A549 (cell line): ENCODE data around the gene NNAT. TPM values are rescaled to one million over a fixed set of nuclear protein-coding genes. Genes with fewer than 3 reads are reported as not detected.

Experiments
- ATAC-seq, 2 experiments: fragments of 200-7000 bp in 1 of 2; fragments of >200 bp in 1 of 2; cut with Nextera tagmentation in 1 of 2; cut with Tn5 transposase in 1 of 2; 3 replicates each; pipeline versions ENCODE4 v1.8.0 to v1.9.1; 2018 to 2020; ENCODE audit warnings: mild to moderate bottlenecking in 1 of 2, moderate library complexity in 1 of 2
- CTCF ChIA-PET: fragments of 300-600 bp; sonication (Branson Sonifier 250); formaldehyde crosslinking; extraction: SDS; loops from one replicate; lab custom pipeline; 2021; ENCODE audit warnings: antibody characterized with exemption, inconsistent platforms; lab: Yijun Ruan, JAX
- POLR2A ChIA-PET: fragments of 350-600 bp; formaldehyde crosslinking; extraction: SDS; loops from one replicate; lab custom pipeline; 2021; ENCODE audit warnings: antibody characterized with exemption, inconsistent platforms; lab: Yijun Ruan, JAX
- DNase-seq, 2 experiments: peaks; one replicate each; pipeline versions ENCODE4 v3.0.0 to v3.0.0-alpha.2; 2011 to 2016; ENCODE audit warnings: low read depth in 1 of 2, low spot score in 1 of 2
- FAIRE-seq: peaks from 2 replicates; lab custom pipeline; 2011; peaks lifted over from hg19 to GRCh38; lab: Jason Lieb, UNC
- H3K27ac ChIP-seq, 2 experiments: fragments of >200 bp; sonication (Bioruptor Twin); formaldehyde crosslinking; 3 replicates each; pipeline ENCODE4 v1.5.1; 2016 to 2017
- H3K4me1 ChIP-seq: fragments of >200 bp; sonication (Bioruptor Twin); formaldehyde crosslinking; 3 replicates; pipeline ENCODE4 v1.6.1; 2016
- H3K4me2 ChIP-seq: fragments of >200 bp; sonication (Bioruptor Twin); formaldehyde crosslinking; 3 replicates; pipeline ENCODE4 v1.6.1; 2016
- H3K4me3 ChIP-seq: fragments of >200 bp; sonication (Bioruptor Twin); formaldehyde crosslinking; 3 replicates; pipeline ENCODE4 v1.5.1; 2016
- H3K9me3 ChIP-seq: fragments of >200 bp; sonication (Bioruptor Twin); formaldehyde crosslinking; 3 replicates; pipeline ENCODE4 v1.6.1; 2016
- CHD4 ChIP-seq: fragments of 200-600 bp; sonication (generic); IDR thresholded peaks from 2 replicates; pipeline ENCODE4 v1.6.1; 2016; ENCODE audit warnings: antibody characterized with exemption, mild to moderate bottlenecking, borderline replicate concordance
- EP300 ChIP-seq, 2 experiments: fragments of >200 bp; sonication (Bioruptor Twin); formaldehyde crosslinking; IDR thresholded peaks; 2 replicates in 1 of 2; 3 replicates in 1 of 2; pipeline ENCODE4 v1.6.1; 2016 to 2017
- FOSB ChIP-seq: fragments of 250-450 bp; sonication (Bioruptor Pico); IDR thresholded peaks from 2 replicates; pipeline ENCODE4 v1.5.0; 2020; ENCODE audit warnings: mild to moderate bottlenecking, moderate library complexity
- FOSL2 ChIP-seq, 2 experiments: fragments of 450-650 bp in 1 of 2; fragments of >200 bp in 1 of 2; sonication (Bioruptor Twin) in 1 of 2; formaldehyde crosslinking; IDR thresholded peaks; 2 replicates each; pipeline versions ENCODE4 v1.5.0 to v1.6.1; 2016 to 2020; ENCODE audit warnings: mild to moderate bottlenecking in 1 of 2, moderate library complexity in 1 of 2
- HOXB13 ChIP-seq: fragments of 250-450 bp; sonication (Bioruptor Pico); IDR thresholded peaks from 2 replicates; pipeline ENCODE4 v1.5.0; 2020; ENCODE audit warnings: low read depth, mild to moderate bottlenecking, moderate library complexity
- JUNB ChIP-seq: fragments of >200 bp; sonication (Bioruptor Twin); formaldehyde crosslinking; IDR thresholded peaks from 2 replicates; pipeline ENCODE4 v1.6.1; 2016
- MAZ ChIP-seq: fragments of 150-350 bp; IDR thresholded peaks from 2 replicates; pipeline ENCODE4 v1.6.1; 2014; ENCODE audit warnings: antibody characterized with exemption, low read depth, low read length, borderline replicate concordance
- RAD21 ChIP-seq, 2 experiments: fragments of >200 bp in 1 of 2; sonication (Bioruptor Twin) in 1 of 2; formaldehyde crosslinking in 1 of 2; IDR thresholded peaks in 1 of 2; conservative IDR thresholded peaks in 1 of 2; 2 replicates in 1 of 2; 3 replicates in 1 of 2; pipeline ENCODE4 v1.6.1; 2012 to 2018; ENCODE audit warnings: inconsistent platforms in 1 of 2
- RCOR1 ChIP-seq: fragments of 150-350 bp; IDR thresholded peaks from 2 replicates; pipeline ENCODE4 v1.6.1; 2014; ENCODE audit warnings: antibody characterized with exemption, low read length, low read depth
- TFCP2L1 ChIP-seq: fragments of 250-450 bp; sonication (Bioruptor Pico); IDR thresholded peaks from 2 replicates; pipeline ENCODE4 v1.5.0; 2021; ENCODE audit warnings: mild to moderate bottlenecking
- ZNF302 ChIP-seq: fragments of 250-450 bp; sonication (Bioruptor Pico); IDR thresholded peaks from 2 replicates; pipeline ENCODE4 v1.9.0; 2021; ENCODE audit warnings: inconsistent platforms, mild to moderate bottlenecking, moderate library complexity
- WGBS: methylation state at CpG from one replicate; pipeline ENCODE4 v1.1.6; 2017; ENCODE audit errors: missing lambda C conversion rate; 5-methylcytosine and 5-hydroxymethylcytosine counted together
- polyA plus RNA-seq, 4 experiments: library from polyadenylated mRNA; depleted of rRNA in 3 of 4; stranded (reverse); fragments of >200 nt; fragmentation: RNase III in 1 of 4; extraction: RNeasy Plus Mini Kit Qiagen cat#74134 plus additional on column Dnase treatment in 1 of 4; gene quantifications; 2 replicates in 3 of 4; 3 replicates in 1 of 4; pipeline ENCODE4 v1.2.3, GENCODE V29; 2011 to 2017
- TF ChIP-seq, protein P1 (sequence below): IDR thresholded peaks from 2 replicates; pipeline ENCODE4 v1.6.1; 2012; ENCODE audit warnings: low read depth, borderline replicate concordance
- TF ChIP-seq, protein P2 (sequence below): fragments of 250-450 bp; sonication (Bioruptor Pico); IDR thresholded peaks from 2 replicates; pipeline ENCODE4 v1.5.0; 2021; ENCODE audit warnings: mild to moderate bottlenecking, moderate library complexity, borderline replicate concordance
- TF ChIP-seq, protein P3 (sequence below): fragments of >200 bp; sonication (Bioruptor Twin); formaldehyde crosslinking; IDR thresholded peaks from 3 replicates; pipeline ENCODE4 v1.6.1; 2016
- TF ChIP-seq, protein P4 (sequence below): IDR thresholded peaks from 2 replicates; pipeline ENCODE4 v1.6.1; 2012
- TF ChIP-seq, protein P5 (sequence below): fragments of 250-450 bp; sonication (Bioruptor Pico); IDR thresholded peaks from 2 replicates; pipeline ENCODE4 v1.5.0; 2020; ENCODE audit warnings: low read depth, mild to moderate bottlenecking, moderate library complexity
- TF ChIP-seq, protein P6 (sequence below): fragments of 150-350 bp; IDR thresholded peaks from 2 replicates; pipeline ENCODE4 v1.6.1; 2014; ENCODE audit warnings: low read depth, mild to moderate bottlenecking, low read length
- TF ChIP-seq, protein P7 (sequence below): fragments of 200-600 bp; sonication (generic); IDR thresholded peaks from 2 replicates; pipeline ENCODE4 v1.6.1; 2016; ENCODE audit warnings: antibody characterized with exemption, mild to moderate bottlenecking, moderate library complexity

Gene NNAT
- polyA plus RNA-seq, 2 of the 4 experiments (the other 2 are of a cell fraction): not detected

DNA sequence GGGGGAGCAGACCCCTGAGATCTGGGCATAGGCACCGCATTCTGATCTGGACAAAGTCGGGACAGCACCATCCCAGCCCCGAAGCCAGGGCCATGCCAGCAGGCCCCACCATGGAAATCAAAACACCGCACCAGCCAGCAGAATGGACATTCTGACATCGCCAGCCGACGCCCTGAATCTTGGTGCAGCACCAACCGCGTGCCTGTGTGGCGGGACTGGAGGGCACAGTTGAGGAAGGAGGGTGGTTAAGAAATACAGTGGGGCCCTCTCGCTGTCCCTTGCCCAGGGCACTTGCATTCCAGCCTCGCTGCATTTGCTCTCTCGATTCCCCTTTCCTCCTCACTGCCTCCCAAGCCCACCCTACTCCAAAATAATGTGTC is 2.0 kb downstream of the NNAT start:
- CTCF ChIA-PET: interaction anchor here (1.2 to 1.9 kb wide), 3 partner anchors 10 to 254 kb away, joined by 3 to 8 read pairs (median 5); no protein-coding TSS in a partner anchor
- TF ChIP-seq, protein P1, sequence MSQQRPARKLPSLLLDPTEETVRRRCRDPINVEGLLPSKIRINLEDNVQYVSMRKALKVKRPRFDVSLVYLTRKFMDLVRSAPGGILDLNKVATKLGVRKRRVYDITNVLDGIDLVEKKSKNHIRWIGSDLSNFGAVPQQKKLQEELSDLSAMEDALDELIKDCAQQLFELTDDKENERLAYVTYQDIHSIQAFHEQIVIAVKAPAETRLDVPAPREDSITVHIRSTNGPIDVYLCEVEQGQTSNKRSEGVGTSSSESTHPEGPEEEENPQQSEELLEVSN: no peak
- TF ChIP-seq, protein P2, sequence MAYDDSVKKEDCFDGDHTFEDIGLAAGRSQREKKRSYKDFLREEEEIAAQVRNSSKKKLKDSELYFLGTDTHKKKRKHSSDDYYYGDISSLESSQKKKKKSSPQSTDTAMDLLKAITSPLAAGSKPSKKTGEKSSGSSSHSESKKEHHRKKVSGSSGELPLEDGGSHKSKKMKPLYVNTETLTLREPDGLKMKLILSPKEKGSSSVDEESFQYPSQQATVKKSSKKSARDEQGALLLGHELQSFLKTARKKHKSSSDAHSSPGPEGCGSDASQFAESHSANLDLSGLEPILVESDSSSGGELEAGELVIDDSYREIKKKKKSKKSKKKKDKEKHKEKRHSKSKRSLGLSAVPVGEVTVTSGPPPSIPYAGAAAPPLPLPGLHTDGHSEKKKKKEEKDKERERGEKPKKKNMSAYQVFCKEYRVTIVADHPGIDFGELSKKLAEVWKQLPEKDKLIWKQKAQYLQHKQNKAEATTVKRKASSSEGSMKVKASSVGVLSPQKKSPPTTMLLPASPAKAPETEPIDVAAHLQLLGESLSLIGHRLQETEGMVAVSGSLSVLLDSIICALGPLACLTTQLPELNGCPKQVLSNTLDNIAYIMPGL (CRISPR knock-in tag): no peak
- TF ChIP-seq, protein P3, sequence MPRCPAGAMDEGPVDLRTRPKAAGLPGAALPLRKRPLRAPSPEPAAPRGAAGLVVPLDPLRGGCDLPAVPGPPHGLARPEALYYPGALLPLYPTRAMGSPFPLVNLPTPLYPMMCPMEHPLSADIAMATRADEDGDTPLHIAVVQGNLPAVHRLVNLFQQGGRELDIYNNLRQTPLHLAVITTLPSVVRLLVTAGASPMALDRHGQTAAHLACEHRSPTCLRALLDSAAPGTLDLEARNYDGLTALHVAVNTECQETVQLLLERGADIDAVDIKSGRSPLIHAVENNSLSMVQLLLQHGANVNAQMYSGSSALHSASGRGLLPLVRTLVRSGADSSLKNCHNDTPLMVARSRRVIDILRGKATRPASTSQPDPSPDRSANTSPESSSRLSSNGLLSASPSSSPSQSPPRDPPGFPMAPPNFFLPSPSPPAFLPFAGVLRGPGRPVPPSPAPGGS: no peak
- no peak for TF ChIP-seq FOSL2 (IDR thresholded peaks at IDR 0.05)
- no peak for TF ChIP-seq FOSL2 (CRISPR knock-in tag; IDR thresholded peaks at IDR 0.05)
- TF ChIP-seq, protein P4, sequence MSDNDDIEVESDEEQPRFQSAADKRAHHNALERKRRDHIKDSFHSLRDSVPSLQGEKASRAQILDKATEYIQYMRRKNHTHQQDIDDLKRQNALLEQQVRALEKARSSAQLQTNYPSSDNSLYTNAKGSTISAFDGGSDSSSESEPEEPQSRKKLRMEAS: no peak
- no peak for TF ChIP-seq TFCP2L1 (CRISPR knock-in tag)
- no peak for TF ChIP-seq RAD21 (conservative IDR thresholded peaks at IDR 0.05 in 1 of 2, IDR thresholded peaks at IDR 0.05 in 1 of 2)
- TF ChIP-seq JUNB: no peak
- no peak for TF ChIP-seq HOXB13
- TF ChIP-seq CHD4: no peak
- TF ChIP-seq, protein P5, sequence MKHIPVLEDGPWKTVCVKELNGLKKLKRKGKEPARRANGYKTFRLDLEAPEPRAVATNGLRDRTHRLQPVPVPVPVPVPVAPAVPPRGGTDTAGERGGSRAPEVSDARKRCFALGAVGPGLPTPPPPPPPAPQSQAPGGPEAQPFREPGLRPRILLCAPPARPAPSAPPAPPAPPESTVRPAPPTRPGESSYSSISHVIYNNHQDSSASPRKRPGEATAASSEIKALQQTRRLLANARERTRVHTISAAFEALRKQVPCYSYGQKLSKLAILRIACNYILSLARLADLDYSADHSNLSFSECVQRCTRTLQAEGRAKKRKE (CRISPR knock-in tag): no peak
- TF ChIP-seq, protein P6, sequence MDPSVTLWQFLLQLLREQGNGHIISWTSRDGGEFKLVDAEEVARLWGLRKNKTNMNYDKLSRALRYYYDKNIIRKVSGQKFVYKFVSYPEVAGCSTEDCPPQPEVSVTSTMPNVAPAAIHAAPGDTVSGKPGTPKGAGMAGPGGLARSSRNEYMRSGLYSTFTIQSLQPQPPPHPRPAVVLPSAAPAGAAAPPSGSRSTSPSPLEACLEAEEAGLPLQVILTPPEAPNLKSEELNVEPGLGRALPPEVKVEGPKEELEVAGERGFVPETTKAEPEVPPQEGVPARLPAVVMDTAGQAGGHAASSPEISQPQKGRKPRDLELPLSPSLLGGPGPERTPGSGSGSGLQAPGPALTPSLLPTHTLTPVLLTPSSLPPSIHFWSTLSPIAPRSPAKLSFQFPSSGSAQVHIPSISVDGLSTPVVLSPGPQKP: no peak
- no peak for TF ChIP-seq MAZ
- no peak for TF ChIP-seq EP300 (IDR thresholded peaks at IDR 0.05)
- TF ChIP-seq, protein P7, sequence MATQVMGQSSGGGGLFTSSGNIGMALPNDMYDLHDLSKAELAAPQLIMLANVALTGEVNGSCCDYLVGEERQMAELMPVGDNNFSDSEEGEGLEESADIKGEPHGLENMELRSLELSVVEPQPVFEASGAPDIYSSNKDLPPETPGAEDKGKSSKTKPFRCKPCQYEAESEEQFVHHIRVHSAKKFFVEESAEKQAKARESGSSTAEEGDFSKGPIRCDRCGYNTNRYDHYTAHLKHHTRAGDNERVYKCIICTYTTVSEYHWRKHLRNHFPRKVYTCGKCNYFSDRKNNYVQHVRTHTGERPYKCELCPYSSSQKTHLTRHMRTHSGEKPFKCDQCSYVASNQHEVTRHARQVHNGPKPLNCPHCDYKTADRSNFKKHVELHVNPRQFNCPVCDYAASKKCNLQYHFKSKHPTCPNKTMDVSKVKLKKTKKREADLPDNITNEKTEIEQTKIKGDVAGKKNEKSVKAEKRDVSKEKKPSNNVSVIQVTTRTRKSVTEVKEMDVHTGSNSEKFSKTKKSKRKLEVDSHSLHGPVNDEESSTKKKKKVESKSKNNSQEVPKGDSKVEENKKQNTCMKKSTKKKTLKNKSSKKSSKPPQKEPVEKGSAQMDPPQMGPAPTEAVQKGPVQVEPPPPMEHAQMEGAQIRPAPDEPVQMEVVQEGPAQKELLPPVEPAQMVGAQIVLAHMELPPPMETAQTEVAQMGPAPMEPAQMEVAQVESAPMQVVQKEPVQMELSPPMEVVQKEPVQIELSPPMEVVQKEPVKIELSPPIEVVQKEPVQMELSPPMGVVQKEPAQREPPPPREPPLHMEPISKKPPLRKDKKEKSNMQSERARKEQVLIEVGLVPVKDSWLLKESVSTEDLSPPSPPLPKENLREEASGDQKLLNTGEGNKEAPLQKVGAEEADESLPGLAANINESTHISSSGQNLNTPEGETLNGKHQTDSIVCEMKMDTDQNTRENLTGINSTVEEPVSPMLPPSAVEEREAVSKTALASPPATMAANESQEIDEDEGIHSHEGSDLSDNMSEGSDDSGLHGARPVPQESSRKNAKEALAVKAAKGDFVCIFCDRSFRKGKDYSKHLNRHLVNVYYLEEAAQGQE: no peak
- TF ChIP-seq RCOR1: no peak
- no peak for TF ChIP-seq FOSB
- no peak for TF ChIP-seq ZNF302 (CRISPR knock-in tag)
- TF ChIP-seq, all 56 proteins: peak for 0
- ATAC-seq (no peak), DNase-seq (no peak), FAIRE-seq (no peak)
- POLR2A ChIA-PET: no interaction called here
- Histone ChIP-seq H3K27ac (no peak overlapping the region), H3K4me2 (no peak overlapping the region), H3K4me3 (no peak overlapping the region), H3K9me3 (no peaks in the 10 kb centered on the region), H3K4me1 (peaks cover 26% of the 10 kb centered on the region)
- 97% methylated on average over 13 of the region's 13 CpGs for WGBS
